ENCODE results near the gene KRT84. TPM values are rescaled to one million over a fixed set of nuclear protein-coding genes. Genes with fewer than 3 reads are reported as not detected.

KRT84 gene
- total and polyA plus RNA-seq, 9 of the 15 experiments (the other 6 are each of a cell fraction or from before 2014, with no cell fraction given): not detected

- TF ChIP-seq RBM15 (IDR thresholded peaks at IDR 0.05; ENCODE audit: insufficient read depth, low read length) (no peak), ATF4 (CRISPR knock-in tag; IDR thresholded peaks at IDR 0.05) (no peak), SP1 (CRISPR knock-in tag; IDR thresholded peaks at IDR 0.05) (no peak), ZBTB2 (IDR thresholded peaks at IDR 0.05) (no peak), SMAD1 (IDR thresholded peaks at IDR 0.05; ENCODE audit: low read depth, low read length, partially characterized antibody) (no peak), ZNF76 (CRISPR knock-in tag; IDR thresholded peaks at IDR 0.05; ENCODE audit: borderline replicate concordance) (no peak)
- Histone ChIP-seq H3K9ac (ENCODE audit: insufficient read depth in 1 of 2, low read depth in 2 of 2, low read length in 2 of 2) (no peak overlapping the region), H3K27ac (ENCODE audit: extremely low read depth, low read depth, low read length) (no peak overlapping the region), H3K79me2 (ENCODE audit: control insufficient read depth, insufficient read depth, low read length) (no peaks in the 10 kb centered on the region), H2AFZ (ENCODE audit: low read depth, low read length) (no peak overlapping the region), H3K4me1 (replicated peaks in 1 of 2; ENCODE audit: control insufficient read depth in 2 of 2, insufficient read depth in 2 of 2, low read length in 2 of 2) (no peaks in the 10 kb centered on the region), H3K4me2 (ENCODE audit: insufficient read depth, low read length) (no peak overlapping the region), H3K36me3 (ENCODE audit: control insufficient read depth, insufficient read depth, low read length) (no peaks in the 10 kb centered on the region), H3K9me1 (ENCODE audit: control insufficient read depth, insufficient read depth, low read length) (peaks cover 3% of the 10 kb centered on the region), H3K4me3 (no peak overlapping the region), H3K9me3 (replicated peaks; ENCODE audit: control insufficient read depth, insufficient read depth, low read depth, low read length) (no peaks in the 10 kb centered on the region), H4K20me1 (replicated peaks; ENCODE audit: control insufficient read depth, insufficient read depth, low read length) (no peaks in the 10 kb centered on the region), H3K27me3 (ENCODE audit: control insufficient read depth in 2 of 2, insufficient read depth in 2 of 2, low read length in 2 of 2) (peaks cover 7 to 54% of the 10 kb centered on the region in 2 experiments; a peak in 3 of 5 replicates)
- 0% methylated on average over 9 of the region's 9 CpGs for WGBS (ENCODE audit: insufficient coverage, low coverage, missing lambda C conversion rate)
- ChIA-PET POLR2A (interaction anchor here (0.6 to 1.2 kb wide), 2 partner anchors 10 to 11 kb away, joined by 3 to 4 read pairs; no protein-coding TSS in a partner anchor), CTCF (ENCODE audit: low intra/inter-chr PET ratio) (no interaction called here)
- BruUV-seq (replicated peaks): no TSS peak
- DNase-seq (ENCODE audit: extremely low read depth in 1 of 4, low spot score in 3 of 4): no peak
- ATAC-seq: no peak
- FAIRE-seq: no peak
- intact Hi-C loops (cut with micrococcal nuclease): no loop called here
- in situ Hi-C loops (cut with MboI): no loop called here
Observed at GRCh38 chr12:52351196-52352059, 34.0 kb downstream of the KRT84 start.
